Epithelial cell of esophagus (primary cell): ENCODE measurements around the gene TMEM219.
A peak's percentile ranks its signal among the peaks of the same experiment; 100 is the strongest.

ENCODE experiments used
- DNase-seq: peaks from one replicate; pipeline ENCODE4 v3.0.0; 2010; ENCODE audit warnings: low read depth
- H3K4me3 ChIP-seq: 2 replicates; pipeline ENCODE4 v1.5.1; 2011; ENCODE audit warnings: mild to moderate bottlenecking, low read length, control low read depth
- TF ChIP-seq, protein P1 (sequence below): IDR thresholded peaks from 2 replicates; pipeline ENCODE4 v1.5.1; 2011; ENCODE audit warnings: low read depth, mild to moderate bottlenecking, low read length, control low read depth, inconsistent platforms; ENCODE audit not compliant: insufficient read depth; ENCODE audit errors: missing control alignments

The TMEM219 gene

GRCh38 chr16:30005341-30006094 lies 43.6 kb downstream of the TMEM219 start:
- peak; percentile 47 for DNase-seq
- TF ChIP-seq, protein P1, sequence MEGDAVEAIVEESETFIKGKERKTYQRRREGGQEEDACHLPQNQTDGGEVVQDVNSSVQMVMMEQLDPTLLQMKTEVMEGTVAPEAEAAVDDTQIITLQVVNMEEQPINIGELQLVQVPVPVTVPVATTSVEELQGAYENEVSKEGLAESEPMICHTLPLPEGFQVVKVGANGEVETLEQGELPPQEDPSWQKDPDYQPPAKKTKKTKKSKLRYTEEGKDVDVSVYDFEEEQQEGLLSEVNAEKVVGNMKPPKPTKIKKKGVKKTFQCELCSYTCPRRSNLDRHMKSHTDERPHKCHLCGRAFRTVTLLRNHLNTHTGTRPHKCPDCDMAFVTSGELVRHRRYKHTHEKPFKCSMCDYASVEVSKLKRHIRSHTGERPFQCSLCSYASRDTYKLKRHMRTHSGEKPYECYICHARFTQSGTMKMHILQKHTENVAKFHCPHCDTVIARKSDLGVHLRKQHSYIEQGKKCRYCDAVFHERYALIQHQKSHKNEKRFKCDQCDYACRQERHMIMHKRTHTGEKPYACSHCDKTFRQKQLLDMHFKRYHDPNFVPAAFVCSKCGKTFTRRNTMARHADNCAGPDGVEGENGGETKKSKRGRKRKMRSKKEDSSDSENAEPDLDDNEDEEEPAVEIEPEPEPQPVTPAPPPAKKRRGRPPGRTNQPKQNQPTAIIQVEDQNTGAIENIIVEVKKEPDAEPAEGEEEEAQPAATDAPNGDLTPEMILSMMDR = peak; percentile 80
- no peak overlapping the region for H3K4me3 ChIP-seq

- H3K4me3 ChIP-seq = no peak overlapping the region
- TF ChIP-seq, protein P1 = no peak
These were observed 44.2 kb downstream of the TMEM219 start for GRCh38 chr16:30006095-30006473.

GRCh38 chr16:30006659-30007377 lies 44.9 kb downstream of the TMEM219 start:
- TF ChIP-seq, protein P1 = no peak
- H3K4me3 ChIP-seq = no peak overlapping the region
- DNase-seq = no peak

More at GRCh38 chr16:30006095-30006473, 44.2 kb downstream of the TMEM219 start:
- no peak for DNase-seq

GRCh38 chr16:30007378-30007895 lies 45.6 kb downstream of the TMEM219 start:
- TF ChIP-seq, protein P1 = no peak
- no peak for DNase-seq
- H3K4me3 ChIP-seq = no peak overlapping the region

GRCh38 chr16:30009085-30009862 lies 47.4 kb downstream of the TMEM219 start:
- TF ChIP-seq, protein P1 = no peak
- no peak for DNase-seq
- no peak overlapping the region for H3K4me3 ChIP-seq

- H3K4me3 ChIP-seq = no peak overlapping the region
- TF ChIP-seq, protein P1 = no peak
- DNase-seq = no peak
These were observed 48.3 kb downstream of the TMEM219 start for GRCh38 chr16:30009990-30010843.
